Peyer's patch (tissue), 4 donors: ENCODE results near the gene POMT1. TPM values are rescaled to one million over a fixed set of nuclear protein-coding genes. Genes with fewer than 3 reads are reported as not detected.
A peak's percentile ranks its signal among the peaks of the same experiment; 100 is the strongest.
"Not testable (repeated sequence)": the region's sequence is repeated elsewhere in the genome, so short reads cannot be mapped to it uniquely, and the experiment has no call there.

Source experiments
- DNase-seq, 3 donors: peaks; one replicate each; pipeline ENCODE4 v3.0.0-alpha.2; 2017 to 2019
- H3K27ac ChIP-seq, 4 donors: fragments of 200-600 bp; sonication (generic); one replicate each; pipeline ENCODE4 v1.5.1; 2016 to 2019
- H3K27me3 ChIP-seq, 2 donors: fragments of 200-600 bp; sonication (generic); one replicate each; pipeline ENCODE4 v1.5.1; 2019
- H3K36me3 ChIP-seq, 3 donors: fragments of 200-600 bp; sonication (generic); one replicate each; pipeline ENCODE4 v1.5.1; 2016 to 2019
- H3K4me1 ChIP-seq, 4 donors: fragments of 200-600 bp; sonication (generic); one replicate each; pipeline ENCODE4 v1.5.1; 2016 to 2019
- H3K4me3 ChIP-seq, 4 donors: fragments of 200-600 bp; sonication (generic); 1 replicate in 3 of 4; 2 replicates in 1 of 4; pipeline ENCODE4 v1.5.1; 2016 to 2019; ENCODE audit warnings: mild to moderate bottlenecking in 1 of 4
- H3K9me3 ChIP-seq, 4 donors: fragments of 200-600 bp; sonication (generic); one replicate each; pipeline ENCODE4 v1.5.1; 2016 to 2019; ENCODE audit warnings: mild to moderate bottlenecking in 1 of 4
- POLR2A ChIP-seq, 2 donors: fragments of 450-650 bp; IDR thresholded peaks; one replicate each; pipeline ENCODE4 v1.5.1; 2017; ENCODE audit warnings: antibody characterized with exemption in 2 of 2, mild to moderate bottlenecking in 2 of 2, moderate library complexity in 2 of 2
- total RNA-seq, 4 donors: library from RNA; depleted of rRNA; stranded (reverse); fragments of >200 nt; gene quantifications; one replicate each; pipeline ENCODE4 v1.1.0, GENCODE V29; 2016
- TF ChIP-seq, protein P1 (sequence below), 6 experiments: fragments of 450-650 bp in 4 of 6; fragments of 200-600 bp in 2 of 6; sonication (generic) in 1 of 6; IDR thresholded peaks; one replicate each; pipeline ENCODE4 v1.5.1; 2017 to 2019; ENCODE audit warnings: antibody characterized with exemption in 6 of 6, mild to moderate bottlenecking in 3 of 6, moderate library complexity in 1 of 6

The POMT1 gene
- total RNA-seq, 4 donors from 2014 or later, result 37.1 to 94.8 (median 46.1) TPM

DNA sequence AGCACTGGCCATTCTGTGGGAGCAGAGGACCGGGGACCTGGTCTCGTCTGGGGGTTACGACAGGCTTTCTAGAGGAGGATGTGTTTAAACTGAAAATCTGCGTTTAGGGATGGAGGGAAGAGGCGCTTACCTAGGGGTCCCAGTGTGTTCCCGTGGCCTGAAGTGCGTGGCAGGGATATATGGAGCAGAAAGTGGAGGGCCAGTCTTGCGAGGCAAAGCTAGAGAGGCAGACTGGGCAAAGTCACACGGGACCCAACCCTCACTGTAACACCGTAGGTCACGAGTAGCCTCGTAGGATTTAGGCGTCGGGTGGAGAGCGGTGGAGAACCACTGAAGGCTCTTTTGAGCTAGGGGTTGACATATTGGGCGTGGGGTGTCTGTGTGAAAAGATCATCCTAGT lies 32.8 kb upstream of the POMT1 start:
- Histone ChIP-seq H3K36me3 (peaks cover 0 to 100% (median 0%) of the 10 kb centered on the region in 3 donors), H3K9me3 (no peaks in the 10 kb centered on the region), H3K27me3 (no peaks in the 10 kb centered on the region), H3K4me1 (peaks cover 0 to 3% (median 0%) of the 10 kb centered on the region in 4 donors), H3K4me3 (no peak overlapping the region), H3K27ac (no peak overlapping the region)
- TF ChIP-seq, protein P1, sequence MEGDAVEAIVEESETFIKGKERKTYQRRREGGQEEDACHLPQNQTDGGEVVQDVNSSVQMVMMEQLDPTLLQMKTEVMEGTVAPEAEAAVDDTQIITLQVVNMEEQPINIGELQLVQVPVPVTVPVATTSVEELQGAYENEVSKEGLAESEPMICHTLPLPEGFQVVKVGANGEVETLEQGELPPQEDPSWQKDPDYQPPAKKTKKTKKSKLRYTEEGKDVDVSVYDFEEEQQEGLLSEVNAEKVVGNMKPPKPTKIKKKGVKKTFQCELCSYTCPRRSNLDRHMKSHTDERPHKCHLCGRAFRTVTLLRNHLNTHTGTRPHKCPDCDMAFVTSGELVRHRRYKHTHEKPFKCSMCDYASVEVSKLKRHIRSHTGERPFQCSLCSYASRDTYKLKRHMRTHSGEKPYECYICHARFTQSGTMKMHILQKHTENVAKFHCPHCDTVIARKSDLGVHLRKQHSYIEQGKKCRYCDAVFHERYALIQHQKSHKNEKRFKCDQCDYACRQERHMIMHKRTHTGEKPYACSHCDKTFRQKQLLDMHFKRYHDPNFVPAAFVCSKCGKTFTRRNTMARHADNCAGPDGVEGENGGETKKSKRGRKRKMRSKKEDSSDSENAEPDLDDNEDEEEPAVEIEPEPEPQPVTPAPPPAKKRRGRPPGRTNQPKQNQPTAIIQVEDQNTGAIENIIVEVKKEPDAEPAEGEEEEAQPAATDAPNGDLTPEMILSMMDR (IDR thresholded peaks at IDR 0.05), result no peak
- no peak for TF ChIP-seq POLR2A (IDR thresholded peaks at IDR 0.05)
- peak in 1 of 3 donors; percentile 11 for DNase-seq

DNA sequence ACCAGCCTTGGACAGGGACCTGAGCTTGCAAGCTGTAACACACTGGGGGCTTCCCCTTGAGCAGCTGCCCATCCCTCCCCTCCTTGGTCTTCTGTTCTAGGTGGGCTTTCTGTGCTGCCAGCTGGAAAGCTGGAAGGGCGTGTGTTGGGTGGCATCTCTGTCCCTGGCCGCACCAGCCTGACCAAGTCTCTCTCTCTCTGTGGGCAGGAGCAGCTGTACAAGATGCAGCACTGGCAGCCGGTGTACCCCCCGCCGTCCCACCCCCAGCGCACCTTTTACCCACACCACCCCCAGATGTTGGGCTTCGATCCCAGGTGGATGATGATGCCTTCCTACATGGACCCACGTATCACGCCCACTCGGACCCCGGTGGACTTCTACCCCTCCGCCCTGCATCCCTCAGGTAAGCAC lies 32.1 kb upstream of the POMT1 start:
- peaks cover 0 to 3% (median 0%) of the 10 kb centered on the region in 4 donors for H3K4me1 ChIP-seq
- DNase-seq, result peak in 1 of 3 donors; percentile 39
- H3K4me3 ChIP-seq, result no peak overlapping the region
- TF ChIP-seq, protein P1 (IDR thresholded peaks at IDR 0.05), result no peak
- no peak for TF ChIP-seq POLR2A (IDR thresholded peaks at IDR 0.05)
- H3K27me3 ChIP-seq, result no peaks in the 10 kb centered on the region
- H3K9me3 ChIP-seq, result no peaks in the 10 kb centered on the region
- H3K27ac ChIP-seq, result no peak overlapping the region
- peaks cover 0 to 100% (median 0%) of the 10 kb centered on the region in 3 donors for H3K36me3 ChIP-seq

DNA sequence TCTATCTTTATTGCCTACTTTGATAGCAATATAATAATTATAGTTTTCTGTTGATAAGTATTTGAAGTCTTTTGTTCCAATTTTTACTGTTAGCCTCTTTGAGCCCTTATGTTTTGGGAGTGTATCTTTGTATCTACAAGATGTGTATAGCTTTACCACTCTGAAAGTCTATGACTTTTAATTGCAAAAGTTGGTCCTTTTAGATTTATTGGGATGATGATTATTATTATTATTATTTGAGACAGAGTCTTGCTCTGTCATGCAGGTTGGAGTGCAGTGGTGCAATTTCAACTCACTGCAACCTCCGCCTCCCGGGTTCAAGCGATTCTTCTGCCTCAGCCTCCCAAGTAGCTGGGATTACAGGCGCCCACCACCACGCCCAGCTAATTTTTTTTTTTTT lies 30.6 kb upstream of the POMT1 start:
- not testable (repeated sequence) for H3K27ac ChIP-seq, H3K4me3 ChIP-seq

DNA sequence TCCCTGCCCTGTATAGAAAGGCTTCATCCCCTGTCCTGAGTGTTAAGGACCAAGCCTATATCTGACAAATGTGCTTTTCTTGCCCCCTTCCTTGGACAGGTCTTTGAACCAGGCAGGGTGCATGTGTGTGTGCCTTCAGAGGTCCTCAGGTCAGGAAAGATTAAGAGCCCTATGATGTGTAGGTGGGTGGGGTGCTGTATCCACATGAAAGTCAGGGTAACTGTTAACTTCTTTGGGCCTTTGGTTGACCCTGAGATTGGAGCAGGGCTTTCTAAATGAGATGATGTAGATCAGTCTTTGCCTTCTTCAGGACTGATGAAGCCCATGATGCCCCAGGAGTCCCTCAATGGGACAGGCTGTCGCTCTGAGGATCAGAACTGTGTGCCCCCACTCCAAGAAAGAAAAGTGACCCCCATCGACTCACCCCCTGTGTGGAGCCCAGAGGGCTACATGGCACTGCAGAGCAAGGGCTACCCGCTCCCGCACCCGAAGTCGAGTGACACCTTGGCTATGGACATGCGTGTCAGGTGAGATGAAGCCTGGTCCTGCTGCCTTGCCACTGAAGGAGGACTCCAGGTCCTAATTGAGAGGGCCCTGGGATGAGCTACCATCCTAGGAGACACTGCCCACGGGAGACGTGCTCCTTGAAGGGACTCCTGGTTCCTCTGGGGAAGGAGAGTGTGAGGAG lies 29.4 kb upstream of the POMT1 start:
- DNase-seq, result peak in 1 of 3 donors; percentile 43
- Histone ChIP-seq H3K9me3 (no peaks in the 10 kb centered on the region), H3K4me1 (no peaks in the 10 kb centered on the region), H3K27ac (no peak overlapping the region), H3K4me3 (no peak overlapping the region), H3K36me3 (peaks cover 0 to 100% (median 0%) of the 10 kb centered on the region in 3 donors), H3K27me3 (no peaks in the 10 kb centered on the region)
- no peak for TF ChIP-seq POLR2A (IDR thresholded peaks at IDR 0.05)
- TF ChIP-seq, protein P1 (IDR thresholded peaks at IDR 0.05), result no peak

More for the DNA sequence above, 30.6 kb upstream of the POMT1 start:
- H3K4me1 ChIP-seq, H3K9me3 ChIP-seq, H3K27me3 ChIP-seq, DNase-seq: not testable (repeated sequence)
- peaks cover 0 to 100% (median 0%) of the 10 kb centered on the region in 3 donors for H3K36me3 ChIP-seq

DNA sequence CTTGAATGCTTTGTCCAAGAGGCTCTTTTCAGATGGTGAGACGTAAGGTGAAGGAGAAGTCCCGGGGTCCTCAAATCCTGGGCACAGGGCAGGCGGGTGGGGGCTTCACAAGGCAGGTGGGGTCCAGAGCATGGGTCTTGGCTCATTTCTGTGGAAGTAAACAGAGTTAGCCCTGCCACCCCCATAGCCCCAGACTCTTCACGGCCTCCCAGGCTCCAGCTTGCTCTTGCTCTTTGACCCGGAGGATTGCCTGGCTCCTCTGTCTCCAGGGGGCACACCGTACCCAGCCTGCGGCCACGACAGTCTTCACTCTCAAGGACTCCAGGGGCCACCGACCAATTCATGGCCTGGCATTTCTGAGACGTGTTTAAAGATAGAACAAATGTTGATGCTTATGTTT lies 28.8 kb upstream of the POMT1 start:
- no peak for TF ChIP-seq POLR2A (IDR thresholded peaks at IDR 0.05)
- TF ChIP-seq, protein P1 (IDR thresholded peaks at IDR 0.05), result no peak
- H3K27me3 ChIP-seq, result no peaks in the 10 kb centered on the region
- DNase-seq, result peak in 1 of 3 donors; percentile 45
- no peaks in the 10 kb centered on the region for H3K4me1 ChIP-seq
- H3K9me3 ChIP-seq, result no peaks in the 10 kb centered on the region
- H3K4me3 ChIP-seq, result no peak overlapping the region
- H3K36me3 ChIP-seq, result peaks cover 0 to 98% (median 0%) of the 10 kb centered on the region in 3 donors
- H3K27ac ChIP-seq, result no peak overlapping the region

DNA sequence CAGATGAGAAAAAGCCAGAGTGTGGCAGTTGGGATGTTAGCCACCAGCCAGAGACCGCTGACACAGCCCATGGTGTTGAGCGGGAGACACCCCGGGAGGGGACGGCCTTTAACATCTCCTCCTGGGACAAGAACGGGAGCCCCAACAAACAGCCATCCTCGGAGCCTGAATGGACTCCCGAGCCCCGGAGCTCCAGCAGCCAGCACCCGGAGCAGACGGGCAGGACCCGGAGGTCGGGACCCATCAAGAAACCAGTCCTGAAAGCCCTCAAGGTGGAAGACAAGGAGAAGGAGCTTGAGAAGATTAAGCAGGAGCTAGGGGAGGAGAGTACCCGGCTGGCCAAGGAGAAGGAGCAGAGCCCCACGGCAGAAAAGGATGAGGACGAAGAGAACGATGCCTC lies 28.0 kb upstream of the POMT1 start:
- DNase-seq, result peak in 2 of 3 donors; percentile 41 to 42
- Histone ChIP-seq H3K27me3 (no peaks in the 10 kb centered on the region), H3K9me3 (no peaks in the 10 kb centered on the region), H3K36me3 (peaks cover 0 to 98% (median 0%) of the 10 kb centered on the region in 3 donors), H3K4me1 (no peaks in the 10 kb centered on the region), H3K4me3 (no peak overlapping the region), H3K27ac (no peak overlapping the region)
- TF ChIP-seq POLR2A (IDR thresholded peaks at IDR 0.05), result no peak
- TF ChIP-seq, protein P1 (IDR thresholded peaks at IDR 0.05), result no peak
